DMS114 treated with DMSO at 0.1 percent for 48 hours (cell line): ENCODE data around the gene GRIA2.
"Not testable (repeated sequence)": the region's sequence is repeated elsewhere in the genome, so short reads cannot be mapped to it uniquely, and the experiment has no call there.

Experiments
- DNase-seq: peaks from one replicate; lab custom pipeline; 2025; ENCODE audit not compliant: unreplicated experiment; lab: John Stamatoyannopoulos, UW

GRIA2 gene

DNA sequence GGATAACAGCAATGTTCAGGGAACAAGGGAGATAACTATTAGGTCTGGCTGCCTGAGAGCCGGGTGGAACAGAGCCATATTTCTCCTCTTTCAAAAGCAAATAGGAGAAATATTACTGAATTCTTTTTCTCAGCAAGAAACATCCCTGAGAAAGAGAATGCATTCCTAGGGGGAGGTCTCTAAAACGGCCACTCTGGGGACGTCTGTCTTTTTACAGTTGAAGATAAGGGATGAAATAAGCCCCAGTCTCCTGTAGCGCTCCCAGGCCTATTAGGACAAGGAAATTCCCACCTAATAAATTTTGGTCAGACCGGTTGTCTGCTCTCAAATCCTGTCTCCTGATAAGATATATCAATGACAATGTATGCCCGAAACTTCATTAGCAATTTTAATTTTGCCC is 37.6 kb downstream of the GRIA2 start:
- DNase-seq = not testable (repeated sequence)

DNA sequence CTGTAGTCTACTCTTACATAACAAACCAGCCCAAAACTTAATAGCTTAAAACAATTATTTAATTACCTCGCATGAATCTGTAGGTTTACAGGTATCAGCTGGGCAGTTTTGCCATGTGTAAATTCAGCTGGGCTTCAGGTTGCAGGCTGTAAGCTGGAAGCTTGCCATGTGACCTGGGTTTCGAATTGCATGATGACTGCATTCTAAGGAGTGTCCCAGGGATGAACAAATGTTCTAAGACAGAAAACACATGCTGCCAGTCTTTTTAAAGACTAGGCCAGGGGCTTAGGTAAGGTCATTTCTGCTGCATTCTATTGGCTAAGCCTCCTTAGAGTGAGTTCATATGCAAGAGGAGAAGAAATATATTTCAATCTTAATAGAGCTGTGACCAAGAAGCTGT is 44.8 kb downstream of the GRIA2 start:
- no peak for DNase-seq

DNA sequence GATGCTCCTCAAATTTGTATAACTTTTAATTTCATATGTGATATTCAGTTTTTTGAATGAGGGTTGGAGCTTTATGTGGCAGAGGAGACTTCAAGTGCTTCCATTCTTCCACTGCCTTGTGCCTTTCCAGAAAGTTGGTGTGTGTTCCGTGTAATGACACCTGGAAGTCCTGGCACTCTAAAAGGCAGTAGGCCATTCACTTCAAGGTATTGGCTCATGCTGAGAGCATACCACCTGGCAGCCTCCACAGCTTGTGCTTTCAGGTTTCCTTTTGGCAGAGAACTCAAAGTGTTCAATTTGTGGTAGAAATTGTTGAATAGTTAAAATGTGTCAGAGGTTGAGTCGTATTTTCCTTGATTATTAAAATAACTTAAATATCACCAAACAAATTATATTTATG is 49.6 kb downstream of the GRIA2 start:
- DNase-seq = no peak

DNA sequence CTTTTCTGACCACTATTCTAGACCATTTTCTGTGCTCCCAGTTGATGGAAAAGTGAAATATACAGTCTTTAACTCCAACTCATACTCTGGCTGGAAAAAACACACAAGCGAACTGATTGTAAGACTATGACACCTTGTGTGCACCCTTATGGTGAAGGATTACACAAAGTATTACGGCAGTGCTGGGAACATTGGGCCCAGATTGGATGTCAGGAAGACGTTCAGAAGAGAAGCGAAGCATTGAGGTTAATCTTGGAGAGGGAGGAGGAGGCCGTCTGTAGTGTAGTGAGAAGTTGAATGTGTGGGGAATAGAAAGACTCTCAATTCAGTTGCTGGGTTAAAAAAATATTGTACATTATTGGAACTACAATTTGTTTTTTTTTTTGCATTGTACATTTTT is 50.0 kb downstream of the GRIA2 start:
- DNase-seq = no peak

DNA sequence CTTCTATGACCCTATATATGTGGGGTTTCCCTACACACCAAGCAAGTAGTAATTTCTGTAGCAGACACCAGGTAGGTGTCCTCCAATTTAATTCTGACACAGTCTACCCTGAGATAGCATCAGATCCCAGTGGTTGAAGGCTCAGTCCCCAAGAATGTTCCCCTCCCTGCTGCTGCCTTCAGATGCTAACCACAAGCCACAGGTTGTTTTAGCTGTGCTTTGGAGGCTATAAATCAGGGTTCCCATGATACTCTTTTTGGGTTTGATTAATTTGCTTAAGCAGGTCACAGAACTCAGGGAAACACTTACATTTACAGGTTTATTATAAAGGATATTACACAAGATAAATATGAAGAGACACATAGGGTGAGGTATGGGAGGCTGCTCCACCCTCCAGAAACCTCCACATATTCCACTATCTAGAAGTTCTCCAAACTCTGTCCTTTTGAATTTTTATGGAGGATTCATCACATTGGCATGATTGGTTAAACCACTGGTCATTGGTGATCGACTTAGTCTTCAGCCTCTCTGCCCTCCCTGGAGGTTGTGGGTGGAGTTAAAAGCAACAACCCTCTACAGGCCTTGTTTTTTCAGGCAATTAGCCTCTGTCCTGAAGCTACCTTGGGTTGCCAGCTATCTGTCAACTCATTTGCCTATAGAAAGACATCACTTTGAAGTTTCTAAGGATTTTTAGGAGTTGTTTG is 50.8 kb downstream of the GRIA2 start:
- no peak for DNase-seq

DNA sequence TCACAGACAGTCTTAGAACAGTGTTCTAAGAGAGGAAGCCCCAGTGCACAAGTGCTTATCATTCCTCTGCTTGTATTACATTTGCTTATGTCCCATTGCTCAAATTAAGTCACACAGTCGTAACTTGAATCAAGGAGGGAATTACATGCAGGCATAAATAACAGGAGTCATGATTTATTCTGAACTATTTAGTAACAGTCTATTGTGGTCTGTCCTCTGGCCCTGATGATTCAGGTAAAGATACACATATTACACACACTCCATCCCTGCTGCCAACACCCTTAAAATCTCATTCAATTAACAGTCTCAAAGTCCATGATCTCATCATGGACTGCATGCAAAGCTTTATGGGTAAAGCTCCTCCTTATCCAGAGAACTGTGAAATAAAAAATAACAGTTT is 60.1 kb downstream of the GRIA2 start:
- no peak for DNase-seq

DNA sequence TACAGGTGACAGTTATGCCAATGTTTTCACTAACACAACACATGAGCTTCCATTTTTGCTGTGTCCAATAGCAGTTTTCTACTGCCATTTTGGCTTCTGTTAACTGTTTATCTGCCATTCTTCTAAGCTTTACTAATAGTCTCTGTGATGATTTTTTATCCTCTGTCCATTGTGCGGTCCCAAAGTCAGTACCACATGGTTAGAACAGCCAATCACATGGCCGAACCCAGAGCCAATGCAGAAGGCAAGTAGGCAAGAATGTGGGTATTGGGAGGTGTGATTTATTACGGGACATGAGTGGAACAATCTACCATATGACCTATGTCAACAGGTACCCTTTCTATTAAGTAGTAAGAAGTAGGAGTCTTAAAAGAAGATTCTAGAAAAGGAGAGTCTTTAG is 61.5 kb downstream of the GRIA2 start:
- DNase-seq = no peak

DNA sequence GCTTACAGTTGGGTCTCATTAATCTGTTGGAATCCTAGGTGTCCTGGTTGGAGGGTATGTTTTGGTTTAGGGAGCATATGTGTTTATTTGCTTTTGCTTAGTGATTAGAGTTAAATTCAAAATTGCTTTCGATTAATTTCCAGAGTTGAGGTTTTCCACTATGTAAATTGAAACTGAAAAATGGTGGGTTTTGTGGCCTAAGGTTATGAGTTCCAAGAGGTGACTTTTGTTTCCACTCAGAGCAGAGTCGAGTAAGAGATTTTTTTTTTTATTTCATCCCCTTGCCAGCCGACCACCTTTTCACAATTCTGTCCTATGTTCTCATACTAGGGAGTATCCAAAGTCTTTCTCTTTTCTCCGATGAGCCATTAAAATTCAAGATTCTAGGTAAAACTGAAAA is 66.9 kb downstream of the GRIA2 start:
- no peak for DNase-seq

DNA sequence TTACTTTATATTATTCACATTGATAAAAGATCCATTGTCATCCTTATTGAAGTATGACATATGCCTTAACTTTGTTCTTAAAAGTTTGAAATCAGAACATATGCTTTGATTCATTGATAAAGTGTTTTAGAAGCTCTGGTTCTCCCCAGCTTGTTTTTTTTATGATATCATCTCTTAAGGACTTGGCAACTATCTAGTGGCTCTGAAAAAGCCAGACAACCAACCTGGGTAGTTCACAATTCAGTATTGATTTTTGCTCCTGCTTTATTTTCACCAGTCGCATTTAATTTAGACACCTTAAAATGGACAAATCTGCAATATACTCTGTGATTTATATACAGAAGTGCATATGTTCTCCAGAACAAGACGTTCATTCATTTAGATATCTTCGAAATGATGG is 70.1 kb downstream of the GRIA2 start:
- no peak for DNase-seq

DNA sequence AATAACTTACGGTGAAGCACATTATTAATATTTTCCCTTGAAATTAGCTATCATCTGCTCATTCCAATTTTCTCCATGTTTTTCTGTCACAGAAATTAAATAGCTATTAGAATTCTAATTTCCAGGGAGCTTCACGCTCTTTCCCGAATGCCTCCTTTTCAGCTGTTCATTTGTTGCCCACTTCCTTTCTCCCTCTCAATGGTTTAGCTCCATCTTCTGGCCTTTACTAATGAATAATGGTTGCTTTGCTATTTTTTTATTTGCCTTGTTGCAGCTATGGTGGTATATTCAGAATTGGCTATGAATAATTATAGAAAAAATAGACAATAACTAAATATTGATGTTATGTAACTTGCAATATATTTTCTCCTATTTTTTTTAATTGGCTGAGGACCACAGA is 70.5 kb downstream of the GRIA2 start:
- no peak for DNase-seq

DNA sequence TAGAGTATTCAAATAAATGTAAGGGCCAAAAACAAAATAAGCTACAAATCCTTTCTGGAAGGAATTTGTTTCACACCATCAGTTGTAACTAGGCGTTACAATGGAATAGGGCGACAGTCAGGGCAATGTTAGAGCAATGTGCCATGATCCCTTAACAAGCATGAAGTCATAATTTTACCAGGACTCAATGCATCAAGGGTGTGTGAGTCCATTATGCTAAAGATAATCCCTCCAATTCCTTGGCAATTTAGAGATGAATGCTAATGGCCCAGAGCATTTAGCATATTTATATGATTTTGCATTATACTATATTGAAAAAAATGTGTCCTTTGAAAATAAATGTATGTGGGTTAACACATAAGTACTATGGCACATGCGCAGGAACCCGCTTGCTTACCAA is 73.1 kb downstream of the GRIA2 start:
- no peak for DNase-seq

DNA sequence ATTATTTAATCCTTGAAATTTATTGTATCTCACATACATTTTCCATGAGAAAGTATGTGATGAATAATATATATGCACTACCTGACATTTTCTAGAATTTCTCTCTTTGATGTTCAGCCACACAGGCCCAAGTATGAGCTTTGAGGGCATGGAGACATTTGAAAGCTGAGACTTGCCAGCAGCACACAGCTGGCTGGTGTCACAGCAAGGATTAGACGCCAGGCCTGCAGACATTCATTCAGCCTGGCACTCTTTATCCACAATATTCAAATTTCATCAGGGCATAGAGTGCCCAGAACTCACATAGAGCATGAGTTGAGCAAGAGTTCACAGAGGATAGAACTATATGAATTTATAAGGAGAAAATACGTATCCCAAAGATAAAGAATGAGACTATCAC is 74.0 kb downstream of the GRIA2 start:
- no peak for DNase-seq

DNA sequence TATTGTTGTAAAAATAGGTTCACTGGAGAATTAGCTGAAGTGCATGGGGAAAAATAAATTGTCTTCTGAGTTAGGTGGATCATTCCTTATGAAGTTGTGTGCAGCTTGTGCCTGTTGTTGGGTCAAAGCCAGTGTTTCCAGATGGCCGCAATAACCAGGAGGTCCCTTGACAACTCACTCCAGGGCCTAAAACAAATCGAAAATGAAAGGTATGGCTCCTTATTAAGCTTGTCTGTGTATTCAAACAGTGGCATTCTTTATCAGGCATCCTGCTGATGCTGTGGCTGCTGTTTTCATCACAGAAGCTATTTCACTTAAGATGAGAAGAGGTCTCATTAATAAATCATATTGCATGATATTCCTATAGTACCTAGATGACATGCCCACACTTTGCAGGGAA is 80.2 kb downstream of the GRIA2 start:
- no peak for DNase-seq

DNA sequence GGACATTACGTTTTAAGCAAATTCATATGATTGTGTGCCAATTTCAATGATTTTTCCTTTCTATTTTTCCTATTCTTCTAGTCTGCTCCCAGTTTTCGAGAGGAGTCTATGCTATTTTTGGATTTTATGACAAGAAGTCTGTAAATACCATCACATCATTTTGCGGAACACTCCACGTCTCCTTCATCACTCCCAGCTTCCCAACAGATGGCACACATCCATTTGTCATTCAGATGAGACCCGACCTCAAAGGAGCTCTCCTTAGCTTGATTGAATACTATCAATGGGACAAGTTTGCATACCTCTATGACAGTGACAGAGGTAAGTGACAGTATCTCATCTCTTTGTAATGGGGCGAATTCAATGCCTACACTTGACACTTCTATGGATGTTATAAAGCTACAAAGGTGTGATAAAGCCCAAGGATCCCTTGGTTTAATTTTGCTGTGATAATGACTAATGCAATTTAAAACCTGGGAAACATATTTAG is 83.0 kb downstream of the GRIA2 start:
- no peak for DNase-seq

DNA sequence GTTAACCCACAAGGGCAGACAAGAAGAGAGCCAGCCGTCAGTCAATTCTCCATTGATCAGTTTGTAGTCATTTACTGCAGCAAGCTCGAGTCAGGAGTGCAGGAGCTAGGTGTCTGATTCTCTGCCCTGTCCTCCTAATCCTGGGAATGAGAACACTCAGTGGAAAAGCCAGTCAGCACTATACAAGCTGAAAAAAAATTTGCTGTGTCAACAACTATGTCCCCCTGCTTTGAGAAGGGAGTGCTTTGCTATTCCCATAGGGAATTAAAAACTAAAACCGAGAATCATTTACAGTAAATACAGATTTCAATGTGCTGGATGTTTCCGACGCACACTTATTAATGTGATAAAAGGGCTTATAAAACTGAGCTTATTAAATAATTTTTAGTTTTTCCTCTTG is 84.2 kb downstream of the GRIA2 start:
- no peak for DNase-seq

DNA sequence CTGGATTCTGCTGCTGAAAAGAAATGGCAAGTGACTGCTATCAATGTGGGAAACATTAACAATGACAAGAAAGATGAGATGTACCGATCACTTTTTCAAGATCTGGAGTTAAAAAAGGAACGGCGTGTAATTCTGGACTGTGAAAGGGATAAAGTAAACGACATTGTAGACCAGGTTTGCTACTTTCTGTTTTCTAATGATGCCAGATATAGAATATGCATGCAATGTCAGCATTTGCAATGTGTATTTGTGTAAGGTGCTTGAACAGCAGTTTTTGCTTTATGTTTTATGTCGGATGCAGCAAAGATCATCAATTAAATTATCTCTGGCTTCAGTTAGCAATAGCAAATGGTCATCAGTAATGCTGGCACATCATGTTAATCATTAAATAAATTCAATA is 92.2 kb downstream of the GRIA2 start:
- no peak for DNase-seq

DNA sequence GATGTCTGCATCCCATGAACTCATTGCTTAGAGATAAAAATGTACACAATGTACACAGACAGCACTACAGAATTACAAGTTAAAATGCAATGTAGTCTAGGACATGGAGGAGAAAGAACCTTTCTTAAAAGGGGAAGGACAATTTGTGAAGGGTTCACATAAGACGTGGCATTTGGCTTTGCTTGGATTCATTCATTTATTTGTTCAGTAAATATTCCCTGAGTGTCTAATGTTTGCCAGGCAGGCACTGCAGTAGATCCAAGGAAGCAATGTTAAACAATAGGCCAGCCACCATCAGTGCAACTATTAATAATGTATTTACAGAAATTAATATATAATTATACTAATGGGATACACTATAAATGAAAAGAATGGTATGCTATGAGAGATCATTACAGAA is 94.4 kb downstream of the GRIA2 start:
- DNase-seq = no peak

DNA sequence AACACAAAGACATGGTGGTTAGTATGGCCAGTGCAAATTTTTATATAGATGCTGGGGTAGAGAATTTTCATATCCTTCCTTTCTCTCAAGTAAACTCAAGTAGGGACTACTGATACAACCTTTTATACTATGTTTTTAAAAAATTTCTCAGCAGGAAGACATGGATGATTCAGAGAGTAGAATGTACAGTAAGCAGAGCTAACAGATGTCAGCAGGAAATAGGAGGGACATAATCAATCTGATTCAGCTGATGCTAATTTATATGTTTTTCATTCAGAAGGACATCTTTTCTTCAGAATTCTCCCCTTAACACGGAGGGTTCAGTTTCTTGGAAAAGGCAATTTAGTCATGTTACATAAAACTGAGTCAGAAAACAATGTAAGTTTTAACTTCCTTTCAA is 95.4 kb downstream of the GRIA2 start:
- no peak for DNase-seq

DNA sequence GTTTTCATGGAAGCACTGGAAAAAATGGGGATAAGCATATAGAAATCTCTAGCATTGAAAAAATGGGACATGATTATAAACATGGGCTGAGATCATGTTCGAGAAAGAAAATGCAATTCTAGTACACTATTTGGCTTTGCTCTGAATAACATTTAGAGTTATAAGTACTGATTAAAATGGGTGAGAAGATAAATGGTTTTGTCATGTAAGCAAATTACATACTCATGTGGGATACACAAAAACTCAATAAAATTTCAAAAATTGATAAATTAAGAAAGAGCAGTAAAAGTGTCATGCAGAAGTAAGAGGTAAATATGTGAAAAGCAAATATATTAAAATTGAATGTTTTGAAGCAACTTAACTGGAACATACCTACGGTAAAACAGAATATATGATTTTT is 99.6 kb downstream of the GRIA2 start:
- DNase-seq = no peak

DNA sequence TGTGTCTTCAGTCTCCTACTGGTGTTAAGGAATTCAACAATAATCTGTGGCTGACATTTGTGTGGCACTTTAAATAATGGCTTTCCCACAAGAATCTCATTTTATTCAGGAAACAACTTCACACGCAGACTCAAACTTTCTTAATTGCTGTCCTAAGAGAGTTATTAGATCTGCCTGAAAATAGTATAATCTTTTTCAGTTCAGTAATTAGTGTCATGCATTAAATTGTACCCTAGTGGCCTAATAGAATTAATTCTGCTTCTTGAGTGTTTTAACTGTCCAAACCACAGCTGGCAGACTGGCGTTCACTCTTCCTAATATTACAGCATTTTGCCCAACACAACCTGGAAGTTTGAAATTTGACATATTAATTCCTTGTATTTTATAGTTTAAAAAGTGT is 107.1 kb downstream of the GRIA2 start:
- DNase-seq = no peak

DNA sequence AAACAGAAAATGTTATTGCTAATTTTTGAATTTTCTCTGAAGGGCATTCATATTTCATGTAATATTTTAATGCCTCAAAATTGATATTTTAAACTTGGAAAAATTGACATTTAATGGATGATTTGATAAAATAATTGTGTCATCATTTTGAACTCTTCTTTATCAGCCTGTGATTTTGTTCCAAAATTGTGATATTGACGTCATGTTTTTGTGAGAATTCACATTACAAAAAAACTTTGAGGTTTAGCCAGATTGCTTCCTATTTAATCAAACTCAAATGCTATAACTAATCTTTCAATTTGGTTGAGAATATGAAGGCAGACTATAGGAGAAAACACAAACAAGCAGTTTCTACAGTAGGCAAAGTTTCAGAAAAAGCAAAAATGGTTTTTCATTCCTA is 137.4 kb downstream of the GRIA2 start:
- DNase-seq = no peak

DNA sequence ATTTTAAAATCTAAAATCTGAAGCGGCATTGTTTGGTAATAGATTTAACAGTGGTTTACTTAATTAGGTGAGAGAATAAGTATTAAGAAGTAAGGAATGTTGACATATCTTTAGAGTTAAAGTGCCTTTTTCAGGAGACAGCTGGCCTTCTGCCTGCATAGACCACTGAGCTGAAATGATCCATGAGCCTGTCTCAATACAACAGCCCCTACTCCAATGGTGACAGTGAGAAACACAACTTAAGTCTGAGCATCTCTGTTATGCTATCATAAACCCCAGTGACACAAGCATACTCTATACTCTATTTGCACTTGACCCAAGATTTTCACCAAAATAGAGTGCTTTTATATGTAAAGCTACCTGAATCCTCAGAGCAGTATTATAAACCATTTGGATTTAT is 137.9 kb downstream of the GRIA2 start:
- DNase-seq = no peak

DNA sequence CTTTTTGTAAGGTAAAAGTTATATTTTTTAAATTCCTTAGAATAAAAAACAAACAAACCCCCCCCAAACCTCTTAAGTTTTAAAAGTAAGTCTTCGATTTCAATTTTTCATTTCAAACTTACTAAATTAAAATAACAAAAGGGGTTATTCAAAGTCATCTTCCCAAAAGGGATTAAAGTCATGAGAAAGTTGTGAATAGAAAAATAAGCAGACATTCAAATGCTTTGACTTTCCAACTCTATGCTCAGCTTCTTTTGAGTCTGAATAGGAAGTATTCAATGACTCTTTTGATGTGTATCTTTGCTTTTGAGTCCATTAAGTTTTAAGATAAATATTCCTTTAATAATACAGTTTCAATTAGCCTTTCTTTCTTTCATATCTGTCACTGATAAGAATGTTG is 138.3 kb downstream of the GRIA2 start:
- DNase-seq = no peak

DNA sequence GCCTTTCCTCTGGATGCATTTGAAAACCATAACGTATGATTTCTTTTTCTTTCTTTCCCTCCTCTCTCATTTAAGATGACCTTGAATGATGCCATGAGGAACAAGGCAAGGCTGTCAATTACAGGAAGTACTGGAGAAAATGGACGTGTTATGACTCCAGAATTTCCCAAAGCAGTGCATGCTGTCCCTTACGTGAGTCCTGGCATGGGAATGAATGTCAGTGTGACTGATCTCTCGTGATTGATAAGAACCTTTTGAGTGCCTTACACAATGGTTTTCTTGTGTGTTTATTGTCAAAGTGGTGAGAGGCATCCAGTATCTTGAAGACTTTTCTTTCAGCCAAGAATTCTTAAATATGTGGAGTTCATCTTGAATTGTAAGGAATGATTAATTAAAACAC is 142.8 kb downstream of the GRIA2 start:
- no peak for DNase-seq
